Measurements from ENCODE around the gene AFF3. TPM values are rescaled to one million over a fixed set of nuclear protein-coding genes. Genes with fewer than 3 reads are reported as not detected.

The AFF3 gene
- total RNA-seq, 1 donor from 2014 or later, result 8.0 TPM

GRCh38 chr2:99571954-99572353, 570.4 kb downstream of the AFF3 start:
- Histone ChIP-seq H3K36me3 (no peaks in the 10 kb centered on the region), H3K9me3 (replicated peaks) (no peaks in the 10 kb centered on the region), H3K4me1 (peaks cover 4% of the 10 kb centered on the region), H3K4me3 (no peak overlapping the region), H3K27ac (replicated peaks) (no peak overlapping the region), H3K27me3 (ENCODE audit: low read depth) (no peaks in the 10 kb centered on the region)
- no peak for TF ChIP-seq CTCF (IDR thresholded peaks at IDR 0.05; ENCODE audit: borderline replicate concordance)
- no peak for DNase-seq
- intact Hi-C loops (cut with micrococcal nuclease), result no loop called here

GRCh38 chr2:99571533-99571932, 570.9 kb downstream of the AFF3 start:
- no peak overlapping the region for H3K4me3 ChIP-seq
- no peaks in the 10 kb centered on the region for H3K36me3 ChIP-seq
- H3K27me3 ChIP-seq (ENCODE audit: low read depth), result no peaks in the 10 kb centered on the region
- no peak for TF ChIP-seq CTCF (IDR thresholded peaks at IDR 0.05; ENCODE audit: borderline replicate concordance)
- intact Hi-C loops (cut with micrococcal nuclease), result no loop called here
- H3K4me1 ChIP-seq, result peaks cover 4% of the 10 kb centered on the region
- H3K9me3 ChIP-seq (replicated peaks), result no peaks in the 10 kb centered on the region
- H3K27ac ChIP-seq (replicated peaks), result no peak overlapping the region
- no peak for DNase-seq

GRCh38 chr2:99571021-99571420, 571.4 kb downstream of the AFF3 start:
- no peak overlapping the region for H3K4me3 ChIP-seq
- no peaks in the 10 kb centered on the region for H3K9me3 ChIP-seq (replicated peaks)
- peaks cover 4% of the 10 kb centered on the region for H3K4me1 ChIP-seq
- no peak overlapping the region for H3K27ac ChIP-seq (replicated peaks)
- intact Hi-C loops (cut with micrococcal nuclease), result no loop called here
- H3K36me3 ChIP-seq, result no peaks in the 10 kb centered on the region
- DNase-seq, result no peak
- no peak for TF ChIP-seq CTCF (IDR thresholded peaks at IDR 0.05; ENCODE audit: borderline replicate concordance)
- H3K27me3 ChIP-seq (ENCODE audit: low read depth), result no peaks in the 10 kb centered on the region

GRCh38 chr2:99569386-99569785, 573.0 kb downstream of the AFF3 start:
- H3K27ac ChIP-seq (replicated peaks), result no peak overlapping the region
- no peaks in the 10 kb centered on the region for H3K27me3 ChIP-seq (ENCODE audit: low read depth)
- H3K4me1 ChIP-seq, result peaks cover 4% of the 10 kb centered on the region
- no peaks in the 10 kb centered on the region for H3K36me3 ChIP-seq
- no peaks in the 10 kb centered on the region for H3K9me3 ChIP-seq (replicated peaks)
- no peak overlapping the region for H3K4me3 ChIP-seq
- no peak for DNase-seq
- no peak for TF ChIP-seq CTCF (IDR thresholded peaks at IDR 0.05; ENCODE audit: borderline replicate concordance)
- intact Hi-C loops (cut with micrococcal nuclease), result loop anchor here (10.0 kb wide), 1 partner anchor 675 kb away; no protein-coding TSS in a partner anchor

GRCh38 chr2:99565227-99565626, 577.2 kb downstream of the AFF3 start:
- Histone ChIP-seq H3K4me3 (no peak overlapping the region), H3K36me3 (no peaks in the 10 kb centered on the region), H3K27ac (replicated peaks) (no peak overlapping the region), H3K27me3 (ENCODE audit: low read depth) (no peaks in the 10 kb centered on the region), H3K9me3 (replicated peaks) (no peaks in the 10 kb centered on the region), H3K4me1 (no peaks in the 10 kb centered on the region)
- TF ChIP-seq CTCF (IDR thresholded peaks at IDR 0.05; ENCODE audit: borderline replicate concordance), result no peak
- no peak for DNase-seq
- intact Hi-C loops (cut with micrococcal nuclease), result loop anchor here (10.0 kb wide), 1 partner anchor 680 kb away; no protein-coding TSS in a partner anchor

Measured in left ventricle myocardium inferior (tissue), 1 donor.